ENCODE results near the gene AQP5. TPM values are rescaled to one million over a fixed set of nuclear protein-coding genes. Genes with fewer than 3 reads are reported as not detected.

The AQP5 gene
- total and polyA plus RNA-seq, 2 donors (not counting 3 experiments of a cell fraction or from before 2014, with no cell fraction given): 0.95 to 2.3 TPM

DNA sequence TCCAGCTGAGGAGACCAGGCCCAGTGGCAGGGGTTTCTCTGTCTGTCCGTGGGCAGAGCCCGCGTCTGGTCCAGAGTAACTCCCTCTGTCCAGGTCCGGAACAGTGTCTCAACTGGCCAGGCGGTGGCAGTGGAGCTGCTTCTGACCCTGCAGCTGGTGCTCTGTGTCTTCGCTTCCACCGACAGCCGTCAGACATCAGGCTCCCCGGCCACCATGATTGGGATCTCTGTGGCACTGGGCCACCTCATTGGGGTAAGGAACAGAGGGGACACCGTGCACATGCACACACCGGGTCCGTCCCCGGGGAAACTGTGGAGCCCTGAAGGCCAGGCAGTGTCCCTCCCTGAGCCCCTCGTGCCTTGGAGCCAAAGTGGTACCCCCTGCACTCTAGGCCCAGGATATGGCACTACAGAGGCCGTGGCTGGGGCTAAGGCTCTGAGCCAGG is 12.6 kb downstream of the AQP5 start:
- Histone ChIP-seq H3K27ac (ENCODE audit: insufficient read depth, low read depth, low read length) (no peak overlapping the region), H3K9ac (replicated peaks; ENCODE audit: extremely low read depth, insufficient read depth, low read length) (no peak overlapping the region), H3K9me1 (replicated peaks; ENCODE audit: control insufficient read depth, extremely low read depth, insufficient read depth, low read length) (no peaks in the 10 kb centered on the region), H3K4me3 (replicated peaks in 1 of 3; ENCODE audit: insufficient read depth in 1 of 3, low read depth in 1 of 3, low read length in 3 of 3) (no peak overlapping the region), H3K27me3 (ENCODE audit: control insufficient read depth in 2 of 2, insufficient read depth in 2 of 2, low read length in 2 of 2) (peaks cover 7 to 9% of the 10 kb centered on the region in 2 experiments), H2AFZ (ENCODE audit: low read depth, low read length) (no peak overlapping the region), H3K9me3 (replicated peaks; ENCODE audit: control insufficient read depth, insufficient read depth, low read length) (no peaks in the 10 kb centered on the region), H3K36me3 (ENCODE audit: control insufficient read depth in 2 of 2, extremely low read depth in 1 of 2, insufficient read depth in 2 of 2, low read length in 2 of 2) (no peaks in the 10 kb centered on the region), H4K20me1 (replicated peaks; ENCODE audit: control insufficient read depth, extremely low read depth, insufficient read depth, low read length) (no peaks in the 10 kb centered on the region), H3K79me2 (ENCODE audit: control insufficient read depth, insufficient read depth, low read length) (no peaks in the 10 kb centered on the region), H3K4me1 (ENCODE audit: control insufficient read depth, extremely low read depth, insufficient read depth, low read length) (no peaks in the 10 kb centered on the region), H3K4me2 (ENCODE audit: insufficient read depth, low read length) (no peak overlapping the region)
- no TSS peak for BruUV-seq (replicated peaks)
- DNase-seq (ENCODE audit: low read depth, low spot score) (peak; percentile 47), FAIRE-seq (peak; percentile 81)
- CTCF ChIA-PET: interaction anchor here (0.7 to 3.8 kb wide), 27 partner anchors 9 to 196 kb away, joined by 3 to 40 read pairs (median 4); partner anchors contain the start of gene RACGAP1
- TF ChIP-seq CTCF (IDR thresholded peaks at IDR 0.05; ENCODE audit: extremely low read depth in 1 of 2, insufficient read depth in 1 of 2, low read depth in 1 of 2, low read length in 2 of 2) (peak; percentile 53 to 80), FOS (IDR thresholded peaks at IDR 0.05; ENCODE audit: borderline replicate concordance, insufficient read depth, low read length) (no peak)
- POLR2A ChIA-PET: interaction anchor here (1.0 kb wide), 1 partner anchor 105 kb away, joined by 3 read pairs; no protein-coding TSS in a partner anchor
- intact Hi-C loops (cut with micrococcal nuclease) (loop anchor here (1.0 kb wide), 2 partner anchors 82 to 96 kb away; no protein-coding TSS in a partner anchor), dilution Hi-C loops (cut with MboI; ENCODE audit: extremely low pct_ligation_motif_present, low sequenced_read_pairs) (loop anchor here (25.0 kb wide), 1 partner anchor 88 kb away; the partner anchor contains the start of gene ASIC1)

DNA sequence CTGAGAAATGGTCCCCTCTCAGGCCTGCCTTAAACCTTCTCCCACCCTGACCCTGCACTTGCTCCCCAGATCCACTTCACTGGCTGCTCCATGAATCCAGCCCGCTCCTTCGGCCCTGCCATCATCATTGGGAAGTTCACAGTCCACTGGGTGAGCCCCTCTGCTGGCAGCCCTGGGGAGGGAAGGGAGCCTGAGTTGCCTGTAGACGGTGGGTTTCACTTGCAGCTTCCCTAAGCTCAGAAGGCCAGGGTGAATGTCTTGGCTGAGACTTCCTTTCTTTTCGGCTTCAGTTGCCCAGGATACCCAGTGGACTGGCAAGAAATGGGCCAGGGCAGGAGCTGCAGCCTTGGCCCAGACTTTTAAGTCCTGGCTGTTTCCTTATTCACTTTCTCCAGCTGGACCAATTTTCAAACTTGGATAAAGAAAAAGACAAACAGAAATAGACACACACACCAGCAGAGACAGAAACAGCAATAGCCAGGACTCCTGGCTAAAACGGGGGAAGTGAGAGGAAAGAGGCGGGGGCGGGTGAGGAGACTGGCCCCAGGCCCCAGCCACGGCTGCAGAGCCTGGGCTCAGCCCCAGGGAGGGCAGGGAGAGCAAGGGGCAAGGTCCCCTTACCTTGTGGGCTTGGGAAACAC is 13.1 kb downstream of the AQP5 start:
- CTCF ChIA-PET: interaction anchor here (0.7 to 3.8 kb wide), 26 partner anchors 9 to 197 kb away, joined by 3 to 40 read pairs (median 4); partner anchors contain the start of gene RACGAP1
- Histone ChIP-seq H3K79me2 (ENCODE audit: control insufficient read depth, insufficient read depth, low read length) (no peaks in the 10 kb centered on the region), H3K4me2 (ENCODE audit: insufficient read depth, low read length) (no peak overlapping the region), H4K20me1 (replicated peaks; ENCODE audit: control insufficient read depth, extremely low read depth, insufficient read depth, low read length) (no peaks in the 10 kb centered on the region), H3K9me3 (replicated peaks; ENCODE audit: control insufficient read depth, insufficient read depth, low read length) (no peaks in the 10 kb centered on the region), H3K4me1 (ENCODE audit: control insufficient read depth, extremely low read depth, insufficient read depth, low read length) (no peaks in the 10 kb centered on the region), H3K9ac (replicated peaks; ENCODE audit: extremely low read depth, insufficient read depth, low read length) (no peak overlapping the region), H3K27ac (ENCODE audit: insufficient read depth, low read depth, low read length) (no peak overlapping the region), H3K9me1 (replicated peaks; ENCODE audit: control insufficient read depth, extremely low read depth, insufficient read depth, low read length) (no peaks in the 10 kb centered on the region), H3K36me3 (ENCODE audit: control insufficient read depth in 2 of 2, extremely low read depth in 1 of 2, insufficient read depth in 2 of 2, low read length in 2 of 2) (no peaks in the 10 kb centered on the region), H3K27me3 (ENCODE audit: control insufficient read depth in 2 of 2, insufficient read depth in 2 of 2, low read length in 2 of 2) (peaks cover 3 to 5% of the 10 kb centered on the region in 2 experiments), H3K4me3 (replicated peaks in 1 of 3; ENCODE audit: insufficient read depth in 1 of 3, low read depth in 1 of 3, low read length in 3 of 3) (no peak overlapping the region), H2AFZ (ENCODE audit: low read depth, low read length) (no peak overlapping the region)
- FAIRE-seq (no peak), DNase-seq (ENCODE audit: low read depth, low spot score) (no peak)
- dilution Hi-C loops (cut with MboI; ENCODE audit: extremely low pct_ligation_motif_present, low sequenced_read_pairs): loop anchor here (25.0 kb wide), 1 partner anchor 88 kb away; the partner anchor contains the start of gene ASIC1
- TF ChIP-seq POLR2AphosphoS5 (IDR thresholded peaks at IDR 0.05; ENCODE audit: insufficient read depth, low read depth, low read length) (no peak), POLR2A (IDR thresholded peaks at IDR 0.05; ENCODE audit: low read depth, low read length) (no peak), EZH2 (IDR thresholded peaks at IDR 0.05; ENCODE audit: borderline replicate concordance, low read depth, low read length, severe bottlenecking) (no peak), GATA2 (IDR thresholded peaks at IDR 0.05; ENCODE audit: insufficient read depth, insufficient read length, low read depth, low read length) (no peak), MYC (IDR thresholded peaks at IDR 0.05; ENCODE audit: low read depth, low read length) (no peak), JUN (IDR thresholded peaks at IDR 0.05; ENCODE audit: borderline replicate concordance, insufficient read depth, insufficient read length, low read depth) (no peak), FOS (IDR thresholded peaks at IDR 0.05; ENCODE audit: borderline replicate concordance, insufficient read depth, low read length) (no peak), CTCF (IDR thresholded peaks at IDR 0.05; ENCODE audit: extremely low read depth in 1 of 2, insufficient read depth in 1 of 2, low read depth in 1 of 2, low read length in 2 of 2) (no peak)
- TF ChIP-seq, protein P1, sequence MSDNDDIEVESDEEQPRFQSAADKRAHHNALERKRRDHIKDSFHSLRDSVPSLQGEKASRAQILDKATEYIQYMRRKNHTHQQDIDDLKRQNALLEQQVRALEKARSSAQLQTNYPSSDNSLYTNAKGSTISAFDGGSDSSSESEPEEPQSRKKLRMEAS (IDR thresholded peaks at IDR 0.05; ENCODE audit: insufficient read depth, insufficient read length): no peak
- no TSS peak for BruUV-seq (replicated peaks)
- POLR2A ChIA-PET: interaction anchor here (1.0 kb wide), 1 partner anchor 106 kb away, joined by 3 read pairs; no protein-coding TSS in a partner anchor
- intact Hi-C loops (cut with micrococcal nuclease): loop anchor here (1.0 kb wide), 2 partner anchors 82 to 96 kb away; no protein-coding TSS in a partner anchor

Data from endothelial cell of umbilical vein (primary cell).